ENCODE measurements around the gene ITGA6. TPM values are rescaled to one million over a fixed set of nuclear protein-coding genes. Genes with fewer than 3 reads are reported as not detected.
"Not testable (repeated sequence)": the region's sequence is repeated elsewhere in the genome, so short reads cannot be mapped to it uniquely, and the experiment has no call there.

Gene ITGA6
- total RNA-seq, 6 experiments from 2014 or later: 10.7 to 26.8 (median 17.2) TPM

GRCh38 chr2:172539767-172540166 lies 112.4 kb downstream of the ITGA6 start:
- Histone ChIP-seq H3K27me3 (no peaks in the 10 kb centered on the region), H3K9me3 (peaks cover 0 to 2% (median 0%) of the 10 kb centered on the region in 4 donors), H3K36me3 (no peaks in the 10 kb centered on the region), H3K27ac (no peak overlapping the region), H3K4me1 (no peaks in the 10 kb centered on the region), H3K4me3 (no peak overlapping the region)
- 45% methylated on average over 3 of the region's 4 CpGs for WGBS (ENCODE audit: insufficient coverage, low coverage, low lambda C conversion rate, missing lambda C conversion rate)
- intact Hi-C loops (cut with DNase I): no loop called here
- ATAC-seq: no peak
- TF ChIP-seq POLR2A (IDR thresholded peaks at IDR 0.05): no peak
- TF ChIP-seq, protein P1, sequence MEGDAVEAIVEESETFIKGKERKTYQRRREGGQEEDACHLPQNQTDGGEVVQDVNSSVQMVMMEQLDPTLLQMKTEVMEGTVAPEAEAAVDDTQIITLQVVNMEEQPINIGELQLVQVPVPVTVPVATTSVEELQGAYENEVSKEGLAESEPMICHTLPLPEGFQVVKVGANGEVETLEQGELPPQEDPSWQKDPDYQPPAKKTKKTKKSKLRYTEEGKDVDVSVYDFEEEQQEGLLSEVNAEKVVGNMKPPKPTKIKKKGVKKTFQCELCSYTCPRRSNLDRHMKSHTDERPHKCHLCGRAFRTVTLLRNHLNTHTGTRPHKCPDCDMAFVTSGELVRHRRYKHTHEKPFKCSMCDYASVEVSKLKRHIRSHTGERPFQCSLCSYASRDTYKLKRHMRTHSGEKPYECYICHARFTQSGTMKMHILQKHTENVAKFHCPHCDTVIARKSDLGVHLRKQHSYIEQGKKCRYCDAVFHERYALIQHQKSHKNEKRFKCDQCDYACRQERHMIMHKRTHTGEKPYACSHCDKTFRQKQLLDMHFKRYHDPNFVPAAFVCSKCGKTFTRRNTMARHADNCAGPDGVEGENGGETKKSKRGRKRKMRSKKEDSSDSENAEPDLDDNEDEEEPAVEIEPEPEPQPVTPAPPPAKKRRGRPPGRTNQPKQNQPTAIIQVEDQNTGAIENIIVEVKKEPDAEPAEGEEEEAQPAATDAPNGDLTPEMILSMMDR (IDR thresholded peaks at IDR 0.05): no peak
- no peak for DNase-seq

DNA sequence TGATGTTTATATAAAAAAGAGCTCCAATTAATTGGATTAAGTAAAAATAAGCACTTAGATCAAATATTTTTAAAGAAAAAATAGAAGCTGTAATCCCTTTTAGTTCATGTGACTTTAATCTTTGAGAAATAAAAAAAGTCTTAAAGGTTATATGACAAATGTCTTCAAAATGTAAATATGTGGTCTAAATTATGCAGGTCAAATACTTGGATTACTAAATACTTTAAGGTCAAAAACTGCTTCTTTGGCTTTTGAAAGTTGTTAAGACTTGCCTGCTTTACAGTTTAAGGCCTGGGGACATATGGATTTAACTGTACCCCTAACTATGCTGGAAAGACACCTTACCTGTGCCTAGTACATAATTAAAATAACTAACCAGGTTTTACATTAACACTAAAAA lies 113.0 kb downstream of the ITGA6 start:
- peaks cover 0 to 2% (median 0%) of the 10 kb centered on the region in 4 donors for H3K9me3 ChIP-seq
- intact Hi-C loops (cut with DNase I): no loop called here

DNA sequence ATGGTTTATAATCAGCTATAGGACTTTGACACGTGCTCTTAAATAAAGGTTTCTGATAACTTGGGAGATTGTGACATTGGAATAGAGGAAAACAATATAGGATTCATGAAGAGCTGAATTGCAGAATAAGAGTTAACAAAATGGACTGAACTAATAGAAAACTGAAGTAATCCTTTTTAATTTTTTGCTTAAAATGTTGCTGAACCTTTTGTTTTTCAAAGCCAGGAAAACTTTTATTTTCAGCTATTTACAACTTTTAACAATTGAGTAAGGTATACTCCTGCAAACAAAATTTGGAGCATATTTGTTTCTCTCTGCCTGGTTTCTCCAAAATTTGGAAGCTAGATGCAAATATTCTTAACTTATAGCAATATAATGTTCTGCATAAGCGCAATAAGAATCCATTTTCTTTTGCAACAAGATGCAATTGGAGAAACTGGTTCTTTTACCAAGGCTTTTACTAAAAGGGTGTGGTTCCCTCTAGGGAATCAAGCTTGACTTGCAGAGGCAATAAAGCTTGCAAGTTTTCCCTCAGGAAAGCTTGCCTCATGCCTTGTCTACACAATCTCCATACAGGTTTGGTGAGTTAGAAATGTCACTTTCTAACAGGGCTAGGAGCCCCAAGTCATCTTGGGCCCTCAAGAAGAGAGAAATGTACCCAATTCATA lies 118.2 kb downstream of the ITGA6 start:
- no peak for ATAC-seq
- H3K36me3 ChIP-seq: no peaks in the 10 kb centered on the region
- intact Hi-C loops (cut with DNase I): no loop called here
- WGBS (ENCODE audit: insufficient coverage, low coverage, low lambda C conversion rate, missing lambda C conversion rate): 85% methylated on average over 2 of the region's 2 CpGs
- no peak overlapping the region for H3K27ac ChIP-seq
- DNase-seq: no peak
- H3K4me1 ChIP-seq: no peaks in the 10 kb centered on the region
- no peaks in the 10 kb centered on the region for H3K9me3 ChIP-seq
- H3K27me3 ChIP-seq: no peaks in the 10 kb centered on the region
- no peak overlapping the region for H3K4me3 ChIP-seq
- TF ChIP-seq POLR2A (IDR thresholded peaks at IDR 0.05): no peak
- TF ChIP-seq, protein P1 (IDR thresholded peaks at IDR 0.05): no peak

More for the DNA sequence above, 113.0 kb downstream of the ITGA6 start:
- no peak for TF ChIP-seq POLR2A (IDR thresholded peaks at IDR 0.05)
- TF ChIP-seq, protein P1 (IDR thresholded peaks at IDR 0.05): no peak
- DNase-seq: no peak
- ATAC-seq: no peak
- Histone ChIP-seq H3K4me3 (no peak overlapping the region), H3K4me1 (no peaks in the 10 kb centered on the region), H3K27ac (no peak overlapping the region), H3K27me3 (no peaks in the 10 kb centered on the region), H3K36me3 (no peaks in the 10 kb centered on the region)

DNA sequence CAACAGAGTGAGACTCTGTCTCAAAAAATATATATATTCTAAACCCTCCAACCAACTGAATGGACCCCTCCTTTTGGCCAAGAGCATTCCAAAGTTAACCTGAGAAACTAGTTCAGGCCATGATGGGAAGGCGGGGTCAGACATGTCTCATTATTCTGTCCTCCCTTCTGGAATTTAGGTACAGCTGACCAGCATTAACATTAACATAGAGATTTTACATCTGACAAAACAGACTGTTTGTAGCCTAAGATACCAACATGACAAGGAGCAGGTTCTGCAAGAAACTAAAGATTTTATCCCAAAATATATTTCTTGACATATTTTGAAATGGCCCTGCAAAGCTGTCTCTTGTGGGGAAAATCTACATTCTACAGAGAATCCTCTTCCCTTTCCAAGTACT lies 121.7 kb downstream of the ITGA6 start:
- intact Hi-C loops (cut with DNase I): no loop called here
- H3K27ac ChIP-seq: no peak overlapping the region
- no peak for ATAC-seq
- H3K4me1 ChIP-seq: no peaks in the 10 kb centered on the region
- no peak overlapping the region for H3K4me3 ChIP-seq
- H3K9me3 ChIP-seq: no peaks in the 10 kb centered on the region
- DNase-seq: no peak
- H3K27me3 ChIP-seq: no peaks in the 10 kb centered on the region
- H3K36me3 ChIP-seq: no peaks in the 10 kb centered on the region
- TF ChIP-seq, protein P1 (IDR thresholded peaks at IDR 0.05): no peak
- no peak for TF ChIP-seq POLR2A (IDR thresholded peaks at IDR 0.05)
- WGBS (ENCODE audit: insufficient coverage, low coverage, low lambda C conversion rate, missing lambda C conversion rate): 100% methylated on average over 1 of the region's 1 CpG

- intact Hi-C loops (cut with DNase I); H3K27me3 ChIP-seq; H3K4me1 ChIP-seq; DNase-seq; H3K9me3 ChIP-seq; ATAC-seq; H3K4me3 ChIP-seq; H3K36me3 ChIP-seq; H3K27ac ChIP-seq: not testable (repeated sequence)
- WGBS (ENCODE audit: insufficient coverage, low coverage, low lambda C conversion rate, missing lambda C conversion rate): 37% methylated on average over 1 of the region's 1 CpG
Measured at GRCh38 chr2:172549802-172550201, 122.4 kb downstream of the ITGA6 start.
